Fibroblast of upper back skin (primary cell): ENCODE measurements around the gene COL27A1.
A peak's percentile ranks its signal among the peaks of the same experiment; 100 is the strongest.

Experiments used
- DNase-seq: peaks from one replicate; pipeline ENCODE4 v3.0.0-alpha.2; 2013

The COL27A1 gene

GRCh38 chr9:114347675-114348074, 192.3 kb downstream of the COL27A1 start:
- no peak for DNase-seq

- no peak for DNase-seq
Measured at GRCh38 chr9:114348261-114348905, 193.0 kb downstream of the COL27A1 start.

- peak; percentile 98 for DNase-seq
Measured at GRCh38 chr9:114348906-114349482, 193.7 kb downstream of the COL27A1 start.

- DNase-seq, result no peak
Measured at GRCh38 chr9:114349713-114350480, 194.6 kb downstream of the COL27A1 start.

GRCh38 chr9:114350636-114351401, 195.5 kb downstream of the COL27A1 start:
- DNase-seq, result no peak

GRCh38 chr9:114351932-114352331, 196.6 kb downstream of the COL27A1 start:
- no peak for DNase-seq

- no peak for DNase-seq
Measured at GRCh38 chr9:114355821-114356220, 200.5 kb downstream of the COL27A1 start.

GRCh38 chr9:114356792-114357191, 201.5 kb downstream of the COL27A1 start:
- DNase-seq, result no peak

GRCh38 chr9:114357360-114357759, 202.0 kb downstream of the COL27A1 start:
- DNase-seq, result no peak

- DNase-seq, result no peak
Measured at GRCh38 chr9:114357911-114358328, 202.6 kb downstream of the COL27A1 start.

- DNase-seq, result no peak
Measured at GRCh38 chr9:114359801-114360200, 204.5 kb downstream of the COL27A1 start.

- no peak for DNase-seq
Measured at GRCh38 chr9:114361542-114361941, 206.2 kb downstream of the COL27A1 start.
